HG02642 (cell line): Measurements from ENCODE around the gene FREM3.

ENCODE experiments used
- ATAC-seq: cut with Tn5 transposase; IDR thresholded peaks from one replicate; pipeline ENCODE4 v1.9.1; 2021; ENCODE audit warnings: mild to moderate bottlenecking; ENCODE audit not compliant: unreplicated experiment, poor library complexity

FREM3 gene

DNA sequence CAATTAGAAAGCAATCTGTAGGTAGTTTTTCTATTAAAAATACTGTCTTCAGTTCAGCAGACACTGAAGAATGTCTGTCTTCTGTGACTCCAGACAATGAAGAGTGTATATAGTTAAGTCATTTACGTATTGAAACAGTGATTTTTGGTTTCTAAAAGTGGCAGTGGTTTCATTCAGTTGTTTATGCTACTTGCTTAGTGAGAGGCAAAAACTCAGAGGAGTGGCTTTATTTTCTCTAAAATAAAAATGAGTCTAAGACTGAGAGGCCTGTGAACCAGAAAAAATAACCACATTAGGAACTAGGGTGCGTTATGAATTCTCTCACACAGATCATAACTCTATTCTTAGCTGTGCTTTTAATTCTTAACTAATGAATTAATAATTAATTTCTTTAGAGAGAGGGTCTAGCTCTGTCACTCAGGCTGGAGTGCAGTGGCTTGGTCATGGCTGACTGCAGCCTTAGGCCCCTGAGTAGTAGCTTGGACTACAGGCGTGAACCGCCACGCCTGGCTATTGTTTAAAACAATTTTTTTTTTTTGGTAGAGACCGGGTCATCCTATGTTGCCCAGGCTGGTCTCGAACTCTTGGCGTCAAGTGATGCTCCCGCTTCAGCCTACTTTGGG is 31.4 kb downstream of the FREM3 start:
- ATAC-seq = peak; percentile 96

DNA sequence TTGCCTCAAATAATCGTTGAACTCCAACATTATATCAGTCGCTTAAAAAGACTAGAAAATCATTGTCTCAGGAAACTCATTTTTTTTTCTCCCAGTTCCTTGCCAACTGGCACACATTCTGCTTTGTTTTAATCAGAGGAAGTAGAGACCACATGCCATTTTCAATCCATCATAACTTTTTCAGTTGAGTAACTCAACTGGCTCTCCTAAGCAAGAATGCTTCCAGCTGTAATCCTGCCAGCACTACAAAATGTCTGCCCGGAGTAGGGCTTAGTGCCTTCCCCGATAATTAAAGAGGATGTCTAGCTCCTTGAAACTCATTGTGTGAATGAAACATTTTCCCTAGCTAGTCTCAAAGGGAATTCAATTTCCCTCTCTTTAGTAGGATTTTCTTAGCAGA is 33.0 kb downstream of the FREM3 start:
- ATAC-seq = no peak

DNA sequence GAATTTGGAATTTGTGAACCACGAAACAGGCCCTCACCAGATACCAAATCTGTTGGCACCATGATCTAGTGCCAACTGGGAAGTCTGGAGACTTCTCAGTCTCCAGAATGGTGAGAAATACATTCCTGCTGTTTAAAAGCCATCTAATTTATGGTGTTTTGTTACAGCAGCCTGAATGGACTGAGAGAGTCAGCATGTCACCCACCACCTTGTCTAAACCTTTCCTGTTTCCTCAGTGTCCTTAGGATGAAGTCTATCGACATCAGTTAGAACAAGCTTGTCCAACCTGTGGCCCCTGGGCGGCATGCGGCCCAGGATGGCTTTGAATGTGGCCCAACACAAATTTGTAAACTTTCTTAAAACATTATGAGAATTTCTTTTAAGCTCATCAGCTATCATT is 42.1 kb downstream of the FREM3 start:
- no peak for ATAC-seq

DNA sequence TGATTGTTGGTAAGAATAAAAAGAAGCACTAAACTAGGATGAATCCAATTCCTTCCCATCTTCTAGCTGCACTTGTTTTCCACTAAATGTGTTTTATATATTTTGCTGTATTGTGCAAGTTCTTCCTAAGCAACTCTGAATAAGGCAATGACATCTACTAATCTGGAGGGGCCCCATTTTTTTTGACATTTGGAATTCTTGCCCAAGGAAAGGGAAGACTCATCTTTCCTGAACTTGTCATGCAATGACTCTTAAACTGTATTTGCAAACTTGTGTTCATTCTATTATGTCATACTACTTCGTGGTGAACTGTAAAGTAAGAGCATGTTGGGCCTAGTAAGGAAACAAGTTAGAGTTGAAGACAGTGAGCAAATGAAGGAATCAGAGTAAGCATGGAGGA is 45.9 kb downstream of the FREM3 start:
- ATAC-seq = no peak

DNA sequence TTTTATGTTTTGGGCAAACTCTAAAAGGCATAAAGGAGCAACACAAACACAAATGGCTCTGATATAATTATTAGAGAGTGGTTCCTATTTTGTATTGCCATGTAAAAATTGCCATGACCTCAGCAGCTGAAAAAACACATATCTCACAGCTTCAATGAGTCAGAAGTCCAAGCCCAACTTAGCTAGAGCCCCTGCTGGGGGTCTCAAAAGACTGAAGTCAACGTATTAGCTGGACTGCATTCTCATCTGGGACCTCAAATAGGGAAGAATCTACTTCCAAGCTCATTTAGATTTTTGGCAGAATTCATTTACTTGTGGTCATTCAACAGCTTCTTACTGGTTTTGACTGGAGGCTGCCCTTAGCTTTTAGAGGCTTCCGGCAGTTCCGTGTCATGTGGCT is 47.4 kb downstream of the FREM3 start:
- no peak for ATAC-seq

DNA sequence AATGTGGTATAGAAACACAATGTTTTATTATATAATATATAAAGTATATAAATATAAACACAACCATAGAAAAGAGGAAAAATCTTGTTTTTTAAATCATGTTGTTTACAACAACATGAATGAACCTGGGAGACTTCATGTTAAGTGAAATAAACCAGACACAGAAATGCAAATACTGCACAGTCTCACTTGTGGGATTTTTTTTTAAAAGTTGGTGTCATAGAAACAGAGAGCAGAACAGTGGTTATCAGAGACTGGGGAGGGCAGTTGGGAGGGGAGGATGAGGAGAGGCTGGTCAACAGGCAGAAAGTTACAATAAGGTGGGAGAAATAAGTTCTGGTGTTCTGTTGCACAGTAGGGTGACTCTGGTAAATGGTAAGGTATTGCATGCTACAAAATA is 57.1 kb downstream of the FREM3 start:
- ATAC-seq = no peak

DNA sequence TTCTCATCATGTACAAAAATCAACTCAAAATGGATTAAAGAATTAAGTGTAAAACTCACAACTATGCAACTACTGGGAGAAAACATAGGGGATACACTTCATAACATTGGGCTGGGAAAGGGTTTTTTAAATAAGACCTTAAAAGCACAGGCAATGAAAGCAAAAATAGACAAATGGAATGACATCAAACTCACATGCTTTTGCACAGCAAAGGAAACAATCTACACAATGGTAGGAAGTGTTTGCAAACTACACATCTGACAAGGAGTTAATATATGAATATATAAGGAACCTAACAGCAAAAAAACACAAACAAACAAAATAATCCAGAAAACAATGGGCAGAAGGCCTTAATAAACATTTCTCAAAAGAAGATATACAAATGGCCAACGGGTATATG is 57.9 kb downstream of the FREM3 start:
- ATAC-seq = no peak

DNA sequence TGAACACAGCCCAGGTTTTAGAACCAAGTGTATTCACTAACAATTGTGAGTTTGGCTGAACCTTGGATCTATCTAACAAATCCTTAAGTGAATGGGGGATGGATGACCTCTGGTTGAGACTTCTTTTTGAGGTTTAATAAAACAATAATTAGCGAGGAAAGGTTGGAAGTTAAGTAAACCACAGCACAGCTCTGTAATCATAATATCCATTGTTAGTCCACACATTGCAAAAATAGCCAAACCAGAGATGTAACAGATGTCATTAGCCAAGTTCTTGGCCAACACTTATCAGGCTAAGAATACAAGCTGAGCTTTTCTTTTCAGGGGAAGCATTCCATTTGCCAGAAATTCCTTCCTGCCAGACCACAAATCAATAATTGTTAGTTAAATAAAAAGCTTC is 59.1 kb downstream of the FREM3 start:
- no peak for ATAC-seq

DNA sequence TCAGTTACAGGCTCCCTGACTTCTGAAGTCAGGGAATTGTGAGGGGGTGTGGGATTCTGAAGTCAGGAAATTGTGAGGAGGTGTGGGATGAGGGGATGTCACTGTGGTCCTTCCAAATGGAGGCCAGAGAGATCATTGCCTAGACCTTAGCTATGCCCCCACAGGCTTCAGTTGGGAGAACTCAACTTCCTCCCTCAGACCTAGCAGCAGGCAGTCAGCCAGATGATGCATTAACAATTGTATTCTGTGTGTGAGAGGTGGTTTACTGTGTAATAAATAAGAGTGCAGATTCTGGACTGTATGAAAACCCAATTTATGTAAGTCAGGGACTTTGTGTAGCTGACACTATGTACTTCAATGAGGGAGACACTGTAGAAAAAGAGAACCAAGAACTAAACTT is 65.7 kb downstream of the FREM3 start:
- no peak for ATAC-seq

DNA sequence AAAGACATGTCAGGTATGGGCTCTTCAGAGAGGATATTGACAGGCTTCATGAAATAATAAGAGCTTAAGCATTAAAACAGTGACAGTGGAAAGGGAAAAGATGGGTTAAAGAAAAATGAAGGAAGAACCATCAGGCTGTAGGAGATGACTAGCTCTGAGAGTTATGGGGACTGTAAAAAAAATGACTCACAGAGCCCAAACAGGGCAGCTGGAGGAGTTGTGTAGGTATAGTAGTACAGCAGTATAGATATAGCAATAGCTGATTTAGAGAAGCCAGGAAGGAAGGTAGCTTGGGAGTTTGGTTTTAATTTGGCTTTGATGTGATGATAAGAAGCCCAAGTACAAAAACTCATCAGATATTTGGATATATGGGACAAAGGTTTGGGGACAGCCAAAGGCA is 66.6 kb downstream of the FREM3 start:
- ATAC-seq = no peak

DNA sequence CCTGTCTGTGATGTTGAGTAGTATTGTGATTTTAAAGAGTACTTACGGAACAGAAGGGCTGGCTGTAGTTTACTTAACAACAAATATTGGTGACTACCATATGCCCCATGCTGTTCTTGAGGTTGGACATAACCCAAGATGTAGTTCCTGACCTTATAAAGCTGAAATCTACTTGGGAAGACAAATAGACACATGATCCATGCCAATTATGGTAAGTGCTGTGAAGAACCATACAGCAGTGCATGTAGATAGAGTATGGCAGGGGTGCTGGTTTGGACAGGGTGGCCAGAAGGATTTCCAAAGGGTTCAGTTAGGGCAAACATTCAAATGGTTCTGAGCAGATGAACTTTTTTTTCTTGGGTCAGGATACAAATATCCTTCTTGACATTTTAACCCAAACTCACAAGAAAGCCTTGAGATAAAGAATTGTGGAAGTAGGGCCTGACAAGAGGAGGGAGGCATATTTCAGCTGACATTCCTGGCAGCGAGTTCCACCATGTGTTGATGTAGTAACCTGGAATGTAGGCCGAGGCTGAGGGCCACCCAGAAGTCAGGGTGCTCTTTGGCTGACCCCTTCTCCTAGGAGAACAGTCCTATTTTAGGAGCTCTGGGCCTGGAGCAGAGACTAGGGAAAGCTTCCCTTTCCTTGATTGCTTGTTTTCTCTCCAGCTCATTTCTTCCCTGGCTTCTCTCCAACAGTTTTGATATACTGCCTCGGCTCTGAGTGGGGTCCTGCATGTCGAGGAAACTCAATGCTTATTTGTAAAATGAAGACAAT is 74.2 kb downstream of the FREM3 start:
- ATAC-seq = no peak

DNA sequence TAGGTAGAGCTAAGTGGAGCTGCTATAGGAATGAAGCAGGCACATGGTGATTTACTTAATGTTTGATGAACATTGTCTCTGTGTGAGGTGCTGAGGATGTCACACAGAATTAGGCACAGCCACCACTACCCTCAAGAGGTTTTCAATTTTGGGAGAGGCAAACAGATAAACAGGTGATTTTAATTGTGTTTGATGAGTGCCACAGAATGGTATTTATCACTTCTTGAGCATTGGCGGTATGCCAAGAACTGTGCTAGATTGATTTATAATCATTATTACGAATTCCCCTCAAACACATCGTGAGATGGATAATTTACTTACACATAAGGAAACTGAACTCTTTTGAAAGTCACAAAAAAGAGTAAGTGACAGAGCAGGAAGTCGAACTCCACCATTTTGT is 74.8 kb downstream of the FREM3 start:
- ATAC-seq = no peak

DNA sequence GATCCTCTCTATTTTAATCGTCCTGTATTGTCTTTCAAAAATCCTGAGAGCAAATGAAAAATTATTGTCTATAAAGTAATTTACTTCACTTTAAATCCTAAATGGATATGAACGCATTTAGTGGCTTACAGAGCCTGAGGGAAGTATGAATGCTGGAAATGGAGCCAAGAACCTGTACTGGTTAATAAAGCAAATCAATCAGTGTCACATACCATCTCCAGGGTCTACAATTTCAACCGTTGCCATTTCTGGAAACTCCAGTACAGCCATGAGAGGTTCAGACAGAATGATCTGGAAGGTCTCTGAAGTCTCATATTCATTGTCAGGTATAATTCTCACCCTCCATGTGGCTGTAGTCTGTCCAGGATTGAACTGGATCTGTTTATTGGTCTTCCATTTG is 76.6 kb downstream of the FREM3 start:
- ATAC-seq = no peak

DNA sequence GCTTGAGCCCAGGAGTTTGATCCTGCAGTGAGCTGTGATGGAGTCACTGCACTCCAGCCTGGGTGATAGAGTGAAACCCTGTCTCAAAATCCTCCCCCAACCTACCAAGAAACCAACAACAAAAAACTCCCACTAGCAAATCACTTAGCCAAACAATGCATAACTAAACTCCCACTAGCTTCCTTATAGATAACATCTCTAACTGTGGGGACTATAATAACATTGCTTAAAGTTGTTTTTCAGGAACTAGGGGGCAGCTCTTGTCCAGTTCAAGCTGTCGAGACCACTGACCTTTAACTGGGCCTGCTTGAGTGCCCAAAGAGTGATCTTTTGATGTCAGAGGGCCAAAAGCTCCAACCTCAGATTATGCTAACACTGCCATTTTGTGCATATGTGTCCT is 81.7 kb downstream of the FREM3 start:
- ATAC-seq = no peak

DNA sequence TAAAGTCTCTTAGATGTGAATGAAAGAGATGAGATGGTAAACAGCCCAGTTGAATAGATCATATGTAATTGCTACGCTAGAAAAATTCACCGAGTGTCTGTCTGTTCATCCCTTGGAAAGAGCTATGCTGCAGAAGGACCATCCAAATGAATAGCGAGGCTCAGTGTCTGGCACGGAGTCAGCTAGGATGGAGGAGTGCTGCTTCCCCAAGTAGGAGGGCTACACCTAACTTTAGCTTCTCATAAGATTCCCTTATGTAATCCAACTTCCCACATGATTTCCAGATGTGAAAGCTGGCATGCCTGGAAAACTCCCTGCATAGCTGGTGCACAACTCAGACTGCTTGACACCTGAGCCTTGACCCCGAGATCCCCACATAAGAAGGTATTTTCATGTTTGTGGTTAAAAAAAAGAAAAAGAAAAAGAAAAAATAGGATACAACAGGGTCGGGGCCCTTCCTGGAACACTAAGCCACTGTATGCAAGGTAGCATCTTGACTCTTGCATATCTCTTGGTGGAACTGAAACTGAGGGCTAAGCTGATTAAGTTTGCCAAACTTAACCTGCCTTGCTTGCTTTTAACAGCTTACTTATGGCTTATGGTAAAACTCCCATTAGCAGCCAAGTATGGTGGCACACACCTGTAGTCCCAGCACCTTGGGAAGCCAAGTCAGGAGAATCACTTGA is 82.3 kb downstream of the FREM3 start:
- no peak for ATAC-seq

DNA sequence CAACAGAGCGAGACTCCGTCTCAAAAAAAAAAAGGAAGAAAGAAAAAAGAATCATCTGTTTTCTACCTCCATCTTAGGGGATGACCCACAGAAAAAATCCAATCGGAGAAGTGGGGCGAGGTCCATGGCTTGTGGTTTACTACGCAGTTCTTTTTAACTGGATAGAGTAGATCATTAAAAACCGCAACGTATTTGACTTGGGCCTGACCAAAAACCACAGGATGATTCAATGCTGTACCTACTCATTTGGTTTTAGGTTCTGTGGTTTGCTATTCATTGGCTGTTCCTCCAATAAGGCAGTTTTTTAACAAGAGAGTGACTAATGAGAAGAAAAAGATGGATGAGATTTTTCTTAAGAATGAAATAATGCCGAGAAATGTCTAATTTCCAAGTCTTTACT is 83.7 kb downstream of the FREM3 start:
- peak; percentile 83 for ATAC-seq

DNA sequence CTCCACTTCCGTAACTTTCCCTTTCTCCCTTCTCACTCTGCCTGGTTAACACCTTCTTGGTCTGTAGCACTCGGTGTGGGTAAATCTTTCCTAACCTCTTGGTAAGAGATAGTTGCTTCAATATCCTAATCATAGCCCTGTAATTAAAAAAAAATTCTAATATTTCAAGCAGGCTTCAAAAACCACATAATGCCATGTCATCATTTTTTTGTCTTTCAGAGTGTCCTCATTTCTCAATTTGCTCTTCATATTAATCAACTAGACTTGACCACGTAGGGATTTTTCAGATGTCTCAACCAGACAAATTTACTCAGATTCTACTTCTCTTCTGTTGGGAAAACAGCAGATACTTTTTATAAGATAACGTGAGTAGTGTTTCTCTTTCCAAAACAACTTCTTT is 91.0 kb downstream of the FREM3 start:
- no peak for ATAC-seq

DNA sequence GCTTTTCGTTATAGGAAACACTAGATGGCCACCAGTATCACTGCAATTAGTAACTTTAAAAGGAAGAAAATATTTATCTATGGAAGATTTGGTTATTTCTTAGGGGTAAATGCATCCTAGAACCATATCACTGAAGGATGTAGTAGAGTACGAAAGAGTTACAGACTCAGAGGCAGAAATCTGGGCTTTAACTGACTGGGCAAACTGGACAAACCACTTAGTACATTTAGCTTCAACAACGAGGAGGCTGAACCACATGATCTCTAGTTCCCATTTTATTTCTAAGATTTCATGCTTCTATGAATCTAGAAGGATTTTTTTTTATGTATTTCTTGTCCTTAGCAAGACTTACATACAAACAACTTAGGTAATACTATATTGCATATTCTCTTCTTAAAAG is 94.0 kb downstream of the FREM3 start:
- no peak for ATAC-seq

DNA sequence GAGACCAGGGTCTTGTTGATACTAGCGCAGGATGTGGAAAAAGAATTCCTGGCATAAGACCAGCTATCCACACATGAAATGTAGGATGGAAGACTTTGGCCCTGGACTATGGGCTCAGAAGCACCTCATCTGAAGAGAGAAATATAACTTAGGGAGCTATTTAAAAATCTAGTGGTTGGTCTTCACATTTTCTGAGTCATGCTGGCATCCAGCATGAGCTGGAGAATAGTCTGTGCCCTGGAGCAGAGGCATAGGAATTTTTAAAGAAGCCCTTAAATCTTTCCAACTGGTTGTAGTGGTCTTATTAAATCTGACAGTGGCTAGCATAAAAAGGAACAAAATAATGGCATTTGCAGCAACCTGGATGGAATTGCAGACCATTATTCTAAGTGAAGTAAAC is 100.6 kb downstream of the FREM3 start:
- no peak for ATAC-seq

DNA sequence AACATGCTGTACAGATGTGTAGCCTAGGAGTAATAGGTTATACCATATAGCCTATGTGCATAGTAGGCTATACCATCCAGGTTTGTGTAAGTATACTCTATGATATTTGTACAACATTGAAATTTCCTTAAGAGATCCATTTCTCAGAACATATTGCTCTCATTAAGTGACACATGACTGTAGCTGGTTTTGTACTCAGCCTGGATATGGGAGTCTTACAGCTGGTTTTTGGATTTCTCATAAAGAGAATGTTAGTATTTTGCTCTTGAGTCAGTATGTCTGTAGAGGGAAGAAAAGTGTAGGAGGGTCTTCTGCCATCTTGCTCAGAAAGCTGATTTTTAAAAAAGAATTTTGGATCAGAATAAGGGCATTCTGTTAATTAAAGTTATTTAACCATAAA is 101.7 kb downstream of the FREM3 start:
- no peak for ATAC-seq

DNA sequence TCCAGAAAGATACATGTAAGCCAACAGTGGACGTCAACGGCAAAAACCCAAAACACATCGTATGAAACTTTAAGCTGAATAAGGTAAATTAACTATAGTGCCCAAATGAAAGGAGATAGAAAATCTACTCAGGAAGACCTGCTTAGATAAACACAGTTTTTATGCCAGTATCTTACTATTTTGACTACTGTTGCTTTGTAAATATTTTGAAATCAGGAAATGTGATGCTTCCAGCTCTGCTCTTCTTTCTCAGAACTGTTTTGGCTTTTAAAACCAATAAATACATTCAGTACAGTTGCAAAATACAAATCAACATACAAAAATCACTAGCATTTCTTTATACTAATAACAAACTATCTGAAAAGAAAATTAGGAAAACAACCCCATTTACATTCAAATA is 103.2 kb downstream of the FREM3 start:
- no peak for ATAC-seq

DNA sequence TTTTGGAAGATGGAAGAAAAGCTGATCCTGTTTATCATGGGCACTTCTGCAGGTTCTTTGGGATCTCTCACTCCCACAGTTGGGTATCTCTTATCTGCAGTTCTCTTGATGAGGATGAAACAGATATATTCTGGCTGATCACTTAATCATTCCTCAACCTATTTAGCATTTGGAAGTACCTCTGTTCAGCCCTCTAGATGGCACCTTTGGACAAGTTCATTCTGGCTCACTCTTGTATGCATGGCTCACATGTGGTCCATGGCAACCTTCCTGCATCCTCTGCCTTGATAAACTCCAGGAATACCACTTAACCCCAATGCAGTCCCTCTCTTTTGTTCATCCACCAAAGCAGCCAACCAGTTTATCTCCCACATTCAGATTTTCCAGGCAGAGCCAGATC is 112.8 kb downstream of the FREM3 start:
- no peak for ATAC-seq
